ENCODE data around the gene SRGAP3. TPM values are rescaled to one million over a fixed set of nuclear protein-coding genes. Genes with fewer than 3 reads are reported as not detected.

The SRGAP3 gene
- total and polyA plus RNA-seq, 10 of the 15 experiments (the other 5 are each of a cell fraction or from before 2014, with no cell fraction given), result 0.32 to 1.7 (median 0.99) TPM

- POLR2A ChIA-PET, result no interaction called here
- H3K36me3 ChIP-seq (ENCODE audit: control insufficient read depth in 2 of 2, insufficient read depth in 2 of 2, low read length in 1 of 2), result no peaks in the 10 kb centered on the region
- RAD21 ChIA-PET (ENCODE audit: unreplicated experiment), result no interaction called here
- DNase-seq (ENCODE audit: low read depth, low spot score) (no peak), FAIRE-seq (no peak), ATAC-seq (no peak)
- SMC1A ChIA-PET (ENCODE audit: uncharacterized antibody, unreplicated experiment), result no interaction called here
- intact Hi-C loops (cut with micrococcal nuclease; ENCODE audit: unreplicated experiment) (no loop called here), in situ Hi-C loops (cut with MboI) (no loop called here)
- no peaks in the 10 kb centered on the region for H3K79me2 ChIP-seq (ENCODE audit: control insufficient read depth, insufficient read depth, low read length)
- no peak overlapping the region for H2AFZ ChIP-seq (ENCODE audit: control insufficient read depth, low read depth, low read length)
- BruUV-seq (replicated peaks), result no TSS peak
- 6% methylated on average over 2 of the region's 2 CpGs for WGBS (ENCODE audit: insufficient coverage, insufficient replicate concordance, low lambda C conversion rate, missing lambda C conversion rate)
- no peak overlapping the region for H3K9ac ChIP-seq (ENCODE audit: control insufficient read depth, insufficient read depth, low read length)
- no peaks in the 10 kb centered on the region for H4K20me1 ChIP-seq (ENCODE audit: control insufficient read depth, insufficient read depth)
- CTCF ChIA-PET, result no interaction called here
- H3K27me3 ChIP-seq (replicated peaks in 1 of 2; ENCODE audit: control insufficient read depth in 2 of 2, insufficient read depth in 2 of 2, low read length in 1 of 2), result 0 out of 4 replicates have a peak, but pooled peaks cover 0 to 2% of the 10 kb centered on the region in 2 experiments
- H3K4me2 ChIP-seq (ENCODE audit: control insufficient read depth, insufficient read depth), result no peak overlapping the region
- H3K27ac ChIP-seq (ENCODE audit: control insufficient read depth, insufficient read depth), result no peak overlapping the region
- no peak overlapping the region for H3K4me3 ChIP-seq
- no peaks in the 10 kb centered on the region for H3K9me3 ChIP-seq (replicated peaks; ENCODE audit: control insufficient read depth, insufficient read depth, low read length)
- H3K4me1 ChIP-seq (ENCODE audit: control insufficient read depth, insufficient read depth, low read length), result no peaks in the 10 kb centered on the region
- TF ChIP-seq POLR2AphosphoS2 (IDR thresholded peaks at IDR 0.05; ENCODE audit: low read depth, low read length), result no peak
- TF ChIP-seq USF1 (IDR thresholded peaks at IDR 0.05; ENCODE audit: borderline replicate concordance, extremely low read length, insufficient read depth, low read depth, low read length), result no peak
- no peak for TF ChIP-seq LARP7 (IDR thresholded peaks at IDR 0.05)
- no peak for TF ChIP-seq RAD21 (IDR thresholded peaks at IDR 0.05; ENCODE audit: insufficient read depth, low read depth, low read length)
- TF ChIP-seq, protein P1, sequence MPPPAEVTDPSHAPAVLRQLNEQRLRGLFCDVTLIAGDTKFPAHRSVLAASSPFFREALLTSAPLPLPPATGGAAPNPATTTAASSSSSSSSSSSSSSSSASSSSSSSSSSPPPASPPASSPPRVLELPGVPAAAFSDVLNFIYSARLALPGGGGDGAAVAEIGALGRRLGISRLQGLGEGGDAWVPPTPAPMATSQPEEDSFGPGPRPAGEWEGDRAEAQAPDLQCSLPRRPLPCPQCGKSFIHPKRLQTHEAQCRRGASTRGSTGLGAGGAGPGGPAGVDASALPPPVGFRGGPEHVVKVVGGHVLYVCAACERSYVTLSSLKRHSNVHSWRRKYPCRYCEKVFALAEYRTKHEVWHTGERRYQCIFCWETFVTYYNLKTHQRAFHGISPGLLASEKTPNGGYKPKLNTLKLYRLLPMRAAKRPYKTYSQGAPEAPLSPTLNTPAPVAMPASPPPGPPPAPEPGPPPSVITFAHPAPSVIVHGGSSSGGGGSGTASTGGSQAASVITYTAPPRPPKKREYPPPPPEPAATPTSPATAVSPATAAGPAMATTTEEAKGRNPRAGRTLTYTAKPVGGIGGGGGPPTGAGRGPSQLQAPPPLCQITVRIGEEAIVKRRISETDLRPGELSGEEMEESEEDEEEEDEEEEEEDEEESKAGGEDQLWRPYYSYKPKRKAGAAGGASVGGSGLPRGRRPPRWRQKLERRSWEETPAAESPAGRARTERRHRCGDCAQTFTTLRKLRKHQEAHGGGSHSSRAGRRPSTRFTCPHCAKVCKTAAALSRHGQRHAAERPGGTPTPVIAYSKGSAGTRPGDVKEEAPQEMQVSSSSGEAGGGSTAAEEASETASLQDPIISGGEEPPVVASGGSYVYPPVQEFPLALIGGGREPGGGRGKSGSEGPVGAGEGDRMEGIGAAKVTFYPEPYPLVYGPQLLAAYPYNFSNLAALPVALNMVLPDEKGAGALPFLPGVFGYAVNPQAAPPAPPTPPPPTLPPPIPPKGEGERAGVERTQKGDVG (CRISPR knock-in tag; IDR thresholded peaks at IDR 0.05), result no peak
- TF ChIP-seq TCF12 (IDR thresholded peaks at IDR 0.05; ENCODE audit: low read depth, low read length), result no peak
- TF ChIP-seq SRF (IDR thresholded peaks at IDR 0.05; ENCODE audit: low read depth in 2 of 2, low read length in 2 of 2), result no peak
- TF ChIP-seq ZNF592 (IDR thresholded peaks at IDR 0.05), result no peak
- no peak for TF ChIP-seq IRF4 (IDR thresholded peaks at IDR 0.05; ENCODE audit: low read depth, low read length)
- TF ChIP-seq JUNB (IDR thresholded peaks at IDR 0.05), result no peak
- TF ChIP-seq POLR2AphosphoS5 (IDR thresholded peaks at IDR 0.05; ENCODE audit: low read length), result no peak
- no peak for TF ChIP-seq BACH1 (IDR thresholded peaks at IDR 0.05; ENCODE audit: borderline replicate concordance)
- no peak for TF ChIP-seq HDAC6 (IDR thresholded peaks at IDR 0.05; ENCODE audit: unreplicated experiment)
- no peak for TF ChIP-seq WRNIP1 (IDR thresholded peaks at IDR 0.05; ENCODE audit: borderline replicate concordance, low read depth, low read length)
Observed at GRCh38 chr3:9007213-9007612, 242.2 kb downstream of the SRGAP3 start.
